Endodermal cell (in vitro differentiated cells): ENCODE measurements around the gene L1TD1. TPM values are rescaled to one million over a fixed set of nuclear protein-coding genes. Genes with fewer than 3 reads are reported as not detected.

Experiments used
- DNase-seq: peaks from one replicate; pipeline ENCODE4 v3.0.0-alpha.2; 2017
- H3K27ac ChIP-seq: 2 replicates; pipeline ENCODE4 v1.5.1; 2013; ENCODE audit warnings: mild to moderate bottlenecking, low read depth, low read length, moderate library complexity
- H3K27me3 ChIP-seq: 2 replicates; pipeline ENCODE4 v1.6.1; 2013; ENCODE audit warnings: mild to moderate bottlenecking, low read length, moderate library complexity; ENCODE audit not compliant: insufficient read depth, control insufficient read depth, poor library complexity, severe bottlenecking
- H3K36me3 ChIP-seq: 2 replicates; pipeline ENCODE4 v1.7.0; 2013; ENCODE audit warnings: mild to moderate bottlenecking, low read length, moderate library complexity; ENCODE audit not compliant: control insufficient read depth, insufficient read depth
- H3K4me1 ChIP-seq: one replicate; pipeline ENCODE4 v1.7.0; 2013; ENCODE audit warnings: low read length; ENCODE audit not compliant: control insufficient read depth, insufficient read depth
- H3K4me3 ChIP-seq: 2 replicates; pipeline ENCODE4 v1.5.1; 2013; ENCODE audit warnings: mild to moderate bottlenecking, low read length, moderate library complexity
- H3K9ac ChIP-seq: 2 replicates; pipeline ENCODE4 v1.6.1; 2013; ENCODE audit warnings: mild to moderate bottlenecking, low read length, moderate library complexity; ENCODE audit not compliant: poor library complexity, severe bottlenecking; ENCODE audit errors: extremely low read depth
- H3K9me3 ChIP-seq: 2 replicates; pipeline ENCODE4 v1.6.1; 2013; ENCODE audit warnings: mild to moderate bottlenecking, low read length, moderate library complexity; ENCODE audit not compliant: control insufficient read depth
- H3K27ac Mint-ChIP-seq: 2 replicates; pipeline ENCODE4 v1.8.0; 2020; ENCODE audit warnings: mixed read lengths
- H3K27me3 Mint-ChIP-seq: 2 replicates; pipeline ENCODE4 v1.8.0; 2021; ENCODE audit warnings: mild to moderate bottlenecking, mixed read lengths; ENCODE audit not compliant: insufficient read depth
- H3K36me3 Mint-ChIP-seq: 2 replicates; pipeline ENCODE4 v1.8.0; 2020; ENCODE audit warnings: low read depth, mixed read lengths
- H3K4me1 Mint-ChIP-seq: 2 replicates; pipeline ENCODE4 v1.8.0; 2020; ENCODE audit warnings: mixed read lengths
- H3K4me3 Mint-ChIP-seq: 2 replicates; pipeline ENCODE4 v1.8.0; 2020; ENCODE audit warnings: mild to moderate bottlenecking, moderate library complexity, mixed read lengths
- H3K9me3 Mint-ChIP-seq: 2 replicates; pipeline ENCODE4 v1.8.0; 2020; ENCODE audit warnings: mild to moderate bottlenecking, mixed read lengths
- CTCF ChIP-seq: fragments of 200-600 bp; sonication (generic); conservative IDR thresholded peaks from 2 replicates; pipeline ENCODE4 v1.5.0; 2021; ENCODE audit warnings: antibody characterized with exemption, mild to moderate bottlenecking
- WGBS, 2 experiments: methylation state at CpG; one replicate each; pipeline versions ENCODE4 v1.1.5 to v1.1.7; 2013; ENCODE audit warnings: missing lambda C conversion rate in 2 of 2, mixed read lengths in 1 of 2; ENCODE audit not compliant: insufficient coverage in 1 of 2, insufficient read length in 1 of 2; 5-methylcytosine and 5-hydroxymethylcytosine counted together
- total RNA-seq, 2 donors: library from RNA; stranded (reverse); fragmentation: NEBNext Ultra II Directional in 1 of 2; extraction: Animal tissue kit (Norgen Biotek cat#: 25700) in 1 of 2; gene quantifications; 2 replicates in 1 of 2; 3 replicates in 1 of 2; pipeline ENCODE4 v1.2.1, GENCODE V29; 2021

L1TD1 gene
- total RNA-seq, 2 donors from 2014 or later, result 66.7 to 200 TPM

GRCh38 chr1:62175568-62176179 is 19.0 kb upstream of the L1TD1 start:
- Histone ChIP-seq H3K36me3 (no peaks in the 10 kb centered on the region), H3K27me3 (no peaks in the 10 kb centered on the region), H3K4me3 (no peak overlapping the region), H3K9me3 (no peaks in the 10 kb centered on the region), H3K9ac (no peak overlapping the region), H3K27ac (no peak overlapping the region), H3K4me1 (peaks cover 8% of the 10 kb centered on the region)
- H3K27ac Mint-ChIP-seq, result no peak overlapping the region
- TF ChIP-seq CTCF, result peak; percentile 94
- H3K36me3 Mint-ChIP-seq, result no peaks in the 10 kb centered on the region
- H3K4me1 Mint-ChIP-seq, result peaks cover 41% of the 10 kb centered on the region
- no peak overlapping the region for H3K4me3 Mint-ChIP-seq
- 52 to 63% methylated on average over 8 to 9 of the region's 9 CpGs for WGBS, 2 experiments
- peak; percentile 85 for DNase-seq
- H3K9me3 Mint-ChIP-seq, result no peaks in the 10 kb centered on the region
- H3K27me3 Mint-ChIP-seq, result no peaks in the 10 kb centered on the region

GRCh38 chr1:62176597-62177312 is 17.9 kb upstream of the L1TD1 start:
- no peaks in the 10 kb centered on the region for H3K9me3 Mint-ChIP-seq
- peak overlapping the region; percentile 91 for H3K27ac Mint-ChIP-seq
- H3K4me3 ChIP-seq, result no peak overlapping the region
- no peak overlapping the region for H3K4me3 Mint-ChIP-seq
- WGBS, 2 experiments, result 76 to 95% methylated on average over 3 to 14 of the region's 14 CpGs
- H3K4me1 ChIP-seq, result peaks cover 11% of the 10 kb centered on the region
- H3K36me3 ChIP-seq, result no peaks in the 10 kb centered on the region
- no peaks in the 10 kb centered on the region for H3K36me3 Mint-ChIP-seq
- H3K9ac ChIP-seq, result peak overlapping the region; percentile 52
- H3K27me3 Mint-ChIP-seq, result no peaks in the 10 kb centered on the region
- no peak for TF ChIP-seq CTCF
- H3K9me3 ChIP-seq, result no peaks in the 10 kb centered on the region
- DNase-seq, result no peak
- H3K27me3 ChIP-seq, result no peaks in the 10 kb centered on the region
- H3K27ac ChIP-seq, result no peak overlapping the region
- peaks cover 41% of the 10 kb centered on the region for H3K4me1 Mint-ChIP-seq

GRCh38 chr1:62177621-62178020 is 17.0 kb upstream of the L1TD1 start:
- TF ChIP-seq CTCF, result no peak
- Mint-ChIP-seq H3K27ac (peak overlapping the region; percentile 91), H3K36me3 (no peaks in the 10 kb centered on the region), H3K4me1 (peaks cover 49% of the 10 kb centered on the region), H3K9me3 (no peaks in the 10 kb centered on the region), H3K4me3 (no peak overlapping the region), H3K27me3 (no peaks in the 10 kb centered on the region)
- no peaks in the 10 kb centered on the region for H3K9me3 ChIP-seq
- H3K27me3 ChIP-seq, result no peaks in the 10 kb centered on the region
- 46% methylated on average over 1 of the region's 1 CpG; no CpG with 5 or more reads in 1 of the 2 experiments for WGBS, 2 experiments
- H3K27ac ChIP-seq, result peak overlapping the region; percentile 60
- H3K36me3 ChIP-seq, result no peaks in the 10 kb centered on the region
- no peak for DNase-seq
- H3K9ac ChIP-seq, result peak overlapping the region; percentile 52
- H3K4me3 ChIP-seq, result no peak overlapping the region
- H3K4me1 ChIP-seq, result peaks cover 11% of the 10 kb centered on the region
